GM19452 (cell line): Measurements from ENCODE around the gene ACY1.

ENCODE experiments used
- ATAC-seq: cut with Tn5 transposase; IDR thresholded peaks from one replicate; pipeline ENCODE4 v1.9.1; 2021; ENCODE audit not compliant: unreplicated experiment

The ACY1 gene

GRCh38 chr3:52004163-52004787 lies 20.9 kb downstream of the ACY1 start:
- ATAC-seq, result no peak

DNA sequence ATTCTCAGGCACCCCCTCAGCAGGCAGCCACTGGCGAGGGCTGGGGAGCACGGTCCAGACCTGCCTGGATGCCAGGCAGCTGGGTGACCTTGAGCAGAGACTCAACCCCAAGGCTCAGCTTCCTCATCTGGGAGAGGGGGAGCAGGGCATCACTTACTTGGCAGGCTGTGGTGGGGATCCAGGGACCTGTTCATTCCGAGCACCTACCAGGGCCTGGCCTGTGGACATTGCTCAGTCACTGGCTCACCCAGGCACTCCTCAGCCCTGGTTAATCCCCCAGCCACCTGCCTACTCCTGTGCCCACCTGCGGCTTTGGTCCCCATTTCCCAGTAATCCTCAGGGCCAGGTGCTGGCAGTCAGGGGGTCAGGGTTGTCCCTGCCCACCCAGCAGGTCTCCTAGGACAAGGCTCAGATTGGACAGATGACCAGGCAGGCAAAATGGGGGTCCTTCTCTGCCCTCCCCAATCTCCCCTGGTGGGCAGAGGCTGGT lies 21.6 kb downstream of the ACY1 start:
- ATAC-seq, result no peak

DNA sequence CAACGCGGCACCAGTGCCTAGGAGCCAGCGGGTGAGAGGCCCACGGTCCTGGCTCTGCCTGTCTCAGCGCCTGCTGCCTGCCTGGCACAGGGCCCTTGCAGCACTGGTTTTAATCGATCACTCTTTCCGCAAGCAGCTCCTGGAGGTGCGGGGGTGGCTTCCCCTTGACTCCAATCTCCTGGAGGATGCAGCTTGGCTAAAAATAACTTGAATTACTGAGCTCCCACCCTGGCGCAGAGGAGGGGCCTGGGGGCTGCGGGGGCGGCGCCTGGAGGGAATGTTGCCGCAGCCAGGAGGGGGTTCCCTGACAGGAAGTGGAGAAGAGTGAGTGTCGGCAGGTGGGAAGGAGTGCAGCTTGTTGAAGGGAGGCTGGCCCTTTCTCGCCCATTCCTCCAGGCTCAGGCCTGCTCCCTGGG lies 22.2 kb downstream of the ACY1 start:
- no peak for ATAC-seq

- no peak for ATAC-seq
These were observed 22.9 kb downstream of the ACY1 start for GRCh38 chr3:52006017-52006819.

DNA sequence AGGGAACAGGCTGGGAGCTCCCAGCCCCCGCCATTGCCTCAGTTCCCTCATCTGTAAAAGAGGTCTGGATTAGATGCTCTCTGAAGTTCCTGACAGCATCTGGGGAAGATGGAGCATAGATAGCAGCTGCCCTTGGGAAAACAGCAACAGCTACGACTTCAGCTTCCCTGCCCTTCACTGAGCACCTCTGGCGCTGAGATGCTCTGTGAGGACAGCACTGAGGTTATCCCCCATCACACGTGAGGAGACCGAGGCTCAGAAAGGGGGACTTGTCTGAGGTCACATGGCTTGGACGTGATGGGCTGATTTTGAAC lies 23.4 kb downstream of the ACY1 start:
- no peak for ATAC-seq

DNA sequence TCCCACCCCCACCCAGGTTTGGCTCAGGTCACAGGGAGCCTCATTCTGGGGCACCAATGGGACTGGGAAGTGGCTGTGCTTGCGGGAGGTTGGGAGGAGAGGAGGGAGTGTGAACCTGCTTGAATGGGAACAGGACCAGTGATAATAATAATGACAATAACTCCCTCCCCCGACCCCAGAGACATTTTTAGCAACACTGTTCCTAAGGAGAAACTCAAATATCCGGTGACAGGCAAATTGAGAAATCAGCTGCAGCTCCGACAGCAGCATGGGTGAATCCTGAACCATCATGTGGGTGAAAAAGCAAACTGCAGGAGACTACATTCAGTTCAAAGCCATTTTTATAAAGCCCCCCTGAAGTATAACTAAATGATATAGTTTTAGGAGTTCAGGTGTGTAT lies 24.0 kb downstream of the ACY1 start:
- ATAC-seq, result no peak

GRCh38 chr3:52010431-52010830 lies 27.1 kb downstream of the ACY1 start:
- ATAC-seq, result no peak

- no peak for ATAC-seq
These were observed 29.4 kb downstream of the ACY1 start for GRCh38 chr3:52012699-52013098.

- ATAC-seq, result no peak
These were observed 30.7 kb downstream of the ACY1 start for GRCh38 chr3:52013802-52014598.

DNA sequence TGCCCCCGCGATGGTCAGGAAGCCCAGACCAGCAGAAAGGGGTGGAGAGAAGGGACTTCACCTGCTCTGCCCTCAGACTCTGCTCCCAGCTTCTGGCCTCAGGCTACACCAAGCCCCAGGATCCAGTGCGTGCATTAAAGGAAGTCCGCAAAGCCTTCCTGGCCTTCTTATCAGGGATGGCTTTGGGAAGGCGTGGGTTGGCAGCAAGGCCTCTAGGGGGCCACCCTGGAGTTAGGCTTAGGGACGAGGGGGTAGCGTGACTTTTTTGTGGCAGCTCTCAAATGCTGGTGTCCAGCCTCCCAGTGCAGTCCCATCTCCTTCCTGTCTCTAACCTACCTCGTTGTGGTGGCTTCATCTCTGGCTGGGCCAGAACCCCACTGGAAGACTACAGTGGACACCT lies 31.3 kb downstream of the ACY1 start:
- no peak for ATAC-seq

GRCh38 chr3:52015438-52016228 lies 32.3 kb downstream of the ACY1 start:
- no peak for ATAC-seq

- no peak for ATAC-seq
These were observed 34.3 kb downstream of the ACY1 start for GRCh38 chr3:52017586-52017985.

GRCh38 chr3:52018319-52019000 lies 35.1 kb downstream of the ACY1 start:
- no peak for ATAC-seq

DNA sequence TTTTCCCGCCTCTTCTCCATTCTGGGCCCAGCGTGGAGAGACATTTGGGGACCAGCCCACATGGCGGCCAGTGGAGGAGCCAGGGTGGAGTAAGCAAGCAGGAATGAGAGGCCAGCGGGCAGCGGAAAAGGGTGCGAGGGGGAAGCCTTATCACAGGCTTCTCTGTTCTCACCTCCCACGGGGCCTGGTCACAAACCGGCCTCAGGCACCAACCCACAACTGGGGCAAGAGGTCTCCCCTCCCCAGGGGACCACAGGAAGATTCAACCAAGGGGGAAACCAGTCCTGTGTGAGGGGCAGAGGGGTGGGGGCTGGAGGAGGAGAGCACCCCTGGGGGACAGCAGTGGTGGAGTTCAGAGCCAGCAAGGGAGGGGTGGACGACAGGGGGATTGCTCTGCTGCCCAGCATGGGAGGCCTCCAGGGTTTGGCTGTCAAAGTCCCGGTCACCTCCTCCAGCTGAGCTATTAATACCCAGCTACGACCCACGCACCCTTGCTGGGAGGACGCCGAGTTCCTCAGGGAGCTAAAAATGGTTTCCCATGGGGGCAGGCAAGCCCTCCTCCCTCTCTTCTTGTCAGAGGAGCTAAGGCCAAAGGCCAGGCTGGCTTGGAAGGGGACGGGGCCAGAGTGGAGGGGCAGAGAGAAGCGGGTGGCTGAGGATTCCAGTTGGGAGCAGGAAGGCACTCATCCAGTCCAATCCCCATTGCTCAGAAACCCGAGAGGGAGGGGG lies 36.2 kb downstream of the ACY1 start:
- no peak for ATAC-seq

DNA sequence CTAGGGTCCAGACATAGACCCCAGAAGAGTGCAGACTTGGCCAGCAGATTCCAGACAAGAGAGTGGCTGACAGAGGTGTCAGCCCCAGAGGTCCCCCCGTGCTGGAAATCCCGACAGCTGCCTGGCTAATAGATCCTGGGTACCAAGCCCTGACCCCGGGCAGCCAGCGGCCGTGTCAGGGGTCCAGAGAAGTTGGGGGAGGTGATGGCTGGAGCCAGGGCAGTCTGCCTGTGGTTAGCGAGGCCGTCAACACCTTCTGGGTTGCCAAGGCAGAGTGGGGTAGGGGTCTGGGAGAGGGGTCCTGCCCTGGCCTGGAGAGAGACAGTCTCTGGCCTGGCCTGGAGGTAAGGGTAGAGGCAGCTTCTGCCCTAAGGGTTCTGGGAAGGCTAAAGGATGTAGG lies 37.5 kb downstream of the ACY1 start:
- ATAC-seq, result no peak

DNA sequence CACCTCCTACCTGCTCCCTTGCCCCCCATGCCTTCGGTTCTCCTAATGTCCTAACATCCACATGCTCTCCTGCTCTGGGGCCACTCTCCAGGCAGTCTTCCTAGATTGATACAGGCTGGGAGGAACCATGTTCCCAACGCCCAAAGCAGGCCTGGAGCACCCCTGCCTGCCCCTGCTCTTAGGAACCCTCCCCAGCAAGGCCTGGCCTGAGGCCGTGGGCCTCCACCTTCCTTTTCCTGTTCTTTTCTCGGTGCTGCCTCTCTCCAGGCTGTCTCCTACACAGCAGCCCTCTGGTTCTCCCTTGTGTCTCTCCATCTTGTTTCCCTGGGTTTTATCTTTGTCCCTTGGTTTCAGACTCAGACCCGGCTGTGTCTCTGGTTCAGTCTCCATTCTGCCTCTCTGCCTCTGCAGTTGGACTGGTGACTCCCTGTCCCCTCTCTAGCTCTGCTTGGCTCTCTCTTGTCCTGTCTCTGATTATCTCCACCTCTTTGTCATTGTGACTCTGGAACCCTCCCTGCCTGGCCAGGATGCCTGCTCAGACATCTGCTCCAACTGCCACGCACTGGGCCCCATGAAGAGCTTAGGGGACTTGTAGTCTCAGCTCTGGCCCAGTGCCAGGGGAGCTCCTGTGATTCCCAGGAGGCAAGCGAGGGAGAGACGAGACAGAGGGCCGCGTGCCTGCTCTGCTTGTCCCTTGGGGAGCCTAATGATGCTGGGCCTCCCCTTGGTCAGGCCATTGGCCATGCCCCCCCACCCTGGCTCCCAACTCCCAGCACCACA lies 38.3 kb downstream of the ACY1 start:
- no peak for ATAC-seq

DNA sequence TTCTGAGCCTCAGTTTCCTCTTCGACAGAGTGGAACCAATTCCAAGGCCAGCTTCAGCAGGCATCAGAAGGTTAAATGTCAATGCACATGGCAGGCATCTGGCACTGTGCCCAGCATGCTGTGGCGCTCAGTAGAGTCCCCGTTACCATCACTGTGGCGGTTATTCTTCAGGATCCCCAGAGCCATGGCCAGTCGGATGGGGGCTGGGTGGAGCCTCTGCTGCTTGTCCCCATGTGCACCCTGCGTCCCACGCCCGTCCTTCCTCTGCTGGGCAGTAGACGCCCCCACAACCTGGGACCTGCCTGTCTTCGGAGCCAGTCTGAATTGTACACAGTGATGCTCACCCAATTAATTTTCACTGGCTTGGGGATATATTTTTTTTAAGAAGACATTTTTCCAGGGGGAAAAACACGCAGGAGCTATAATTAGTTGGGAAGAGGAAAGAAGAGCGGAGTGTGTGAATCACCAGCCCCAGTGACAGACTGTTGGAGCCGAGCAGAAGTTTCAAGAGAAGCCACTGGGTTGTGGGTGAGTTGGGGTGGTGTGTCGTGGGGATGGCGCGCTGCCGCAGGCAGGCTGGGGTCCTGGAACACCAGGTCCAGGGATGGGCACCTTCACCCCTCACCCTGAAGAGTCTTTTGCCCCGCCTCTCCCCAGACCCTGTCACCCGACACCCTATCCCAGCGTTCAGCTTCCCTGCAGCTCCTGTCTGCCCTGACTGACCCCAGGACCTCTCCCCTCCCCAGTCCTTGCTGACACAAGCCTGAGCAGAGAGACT lies 39.2 kb downstream of the ACY1 start:
- ATAC-seq, result no peak

GRCh38 chr3:52023101-52023770 lies 39.9 kb downstream of the ACY1 start:
- ATAC-seq, result no peak
